A549 (cell line): ENCODE measurements around the gene MED22. TPM values are rescaled to one million over a fixed set of nuclear protein-coding genes. Genes with fewer than 3 reads are reported as not detected.
A peak's percentile ranks its signal among the peaks of the same experiment; 100 is the strongest.

Source experiments
- ATAC-seq, 2 experiments: fragments of 200-7000 bp in 1 of 2; fragments of >200 bp in 1 of 2; cut with Nextera tagmentation in 1 of 2; cut with Tn5 transposase in 1 of 2; 3 replicates each; pipeline versions ENCODE4 v1.8.0 to v1.9.1; 2018 to 2020; ENCODE audit warnings: mild to moderate bottlenecking in 1 of 2, moderate library complexity in 1 of 2
- CTCF ChIA-PET: fragments of 300-600 bp; sonication (Branson Sonifier 250); formaldehyde crosslinking; extraction: SDS; loops from one replicate; lab custom pipeline; 2021; ENCODE audit warnings: antibody characterized with exemption, inconsistent platforms; lab: Yijun Ruan, JAX
- POLR2A ChIA-PET: fragments of 350-600 bp; formaldehyde crosslinking; extraction: SDS; loops from one replicate; lab custom pipeline; 2021; ENCODE audit warnings: antibody characterized with exemption, inconsistent platforms; lab: Yijun Ruan, JAX
- DNase-seq, 2 experiments: peaks; one replicate each; pipeline versions ENCODE4 v3.0.0 to v3.0.0-alpha.2; 2011 to 2016; ENCODE audit warnings: low read depth in 1 of 2, low spot score in 1 of 2
- FAIRE-seq: peaks from 2 replicates; lab custom pipeline; 2011; peaks lifted over from hg19 to GRCh38; lab: Jason Lieb, UNC
- H3K27ac ChIP-seq, 2 experiments: fragments of >200 bp; sonication (Bioruptor Twin); formaldehyde crosslinking; 3 replicates each; pipeline ENCODE4 v1.5.1; 2016 to 2017
- H3K4me1 ChIP-seq: fragments of >200 bp; sonication (Bioruptor Twin); formaldehyde crosslinking; 3 replicates; pipeline ENCODE4 v1.6.1; 2016
- H3K4me2 ChIP-seq: fragments of >200 bp; sonication (Bioruptor Twin); formaldehyde crosslinking; 3 replicates; pipeline ENCODE4 v1.6.1; 2016
- H3K4me3 ChIP-seq: fragments of >200 bp; sonication (Bioruptor Twin); formaldehyde crosslinking; 3 replicates; pipeline ENCODE4 v1.5.1; 2016
- H3K9me3 ChIP-seq: fragments of >200 bp; sonication (Bioruptor Twin); formaldehyde crosslinking; 3 replicates; pipeline ENCODE4 v1.6.1; 2016
- CBX8 ChIP-seq: fragments of 200-600 bp; sonication (generic); IDR thresholded peaks from 2 replicates; pipeline ENCODE4 v1.6.1; 2016
- CHD2 ChIP-seq: fragments of 150-350 bp; IDR thresholded peaks from 2 replicates; pipeline ENCODE4 v1.6.1; 2014; ENCODE audit warnings: low read length; ENCODE audit not compliant: partially characterized antibody
- CHD4 ChIP-seq: fragments of 200-600 bp; sonication (generic); IDR thresholded peaks from 2 replicates; pipeline ENCODE4 v1.6.1; 2016; ENCODE audit warnings: antibody characterized with exemption, mild to moderate bottlenecking, borderline replicate concordance
- CTCF ChIP-seq: fragments of >200 bp; sonication (Bioruptor Twin); formaldehyde crosslinking; IDR thresholded peaks from 3 replicates; pipeline ENCODE4 v1.5.1; 2016
- EP300 ChIP-seq, 2 experiments: fragments of >200 bp; sonication (Bioruptor Twin); formaldehyde crosslinking; IDR thresholded peaks; 2 replicates in 1 of 2; 3 replicates in 1 of 2; pipeline ENCODE4 v1.6.1; 2016 to 2017
- ESRRA ChIP-seq: fragments of 150-350 bp; IDR thresholded peaks from 2 replicates; pipeline ENCODE4 v1.6.1; 2014; ENCODE audit warnings: mild to moderate bottlenecking, low read length, borderline replicate concordance
- FOXS1 ChIP-seq: fragments of 250-450 bp; sonication (Bioruptor Pico); IDR thresholded peaks from 2 replicates; pipeline ENCODE4 v1.5.0; 2020; ENCODE audit warnings: mild to moderate bottlenecking, moderate library complexity
- HDAC2 ChIP-seq: fragments of 200-600 bp; sonication (generic); IDR thresholded peaks from 2 replicates; pipeline ENCODE4 v1.6.1; 2016
- HEYL ChIP-seq: fragments of 250-450 bp; sonication (Bioruptor Pico); IDR thresholded peaks from 2 replicates; pipeline ENCODE4 v1.8.0; 2021; ENCODE audit warnings: mild to moderate bottlenecking, moderate library complexity
- HOXB5 ChIP-seq: fragments of 250-450 bp; sonication (Bioruptor Pico); IDR thresholded peaks from 2 replicates; pipeline ENCODE4 v1.5.0; 2020; ENCODE audit warnings: mild to moderate bottlenecking, moderate library complexity
- JUNB ChIP-seq: fragments of >200 bp; sonication (Bioruptor Twin); formaldehyde crosslinking; IDR thresholded peaks from 2 replicates; pipeline ENCODE4 v1.6.1; 2016
- MAZ ChIP-seq: fragments of 150-350 bp; IDR thresholded peaks from 2 replicates; pipeline ENCODE4 v1.6.1; 2014; ENCODE audit warnings: antibody characterized with exemption, low read depth, low read length, borderline replicate concordance
- NFE2L2 ChIP-seq: fragments of 150-350 bp; conservative IDR thresholded peaks from 2 replicates; pipeline ENCODE4 v1.6.1; 2014; ENCODE audit warnings: low read length
- NR3C1 ChIP-seq: fragments of >200 bp; sonication (Bioruptor Twin); formaldehyde crosslinking; IDR thresholded peaks from 3 replicates; pipeline ENCODE4 v1.6.1; 2017
- RAD21 ChIP-seq, 2 experiments: fragments of >200 bp in 1 of 2; sonication (Bioruptor Twin) in 1 of 2; formaldehyde crosslinking in 1 of 2; IDR thresholded peaks in 1 of 2; conservative IDR thresholded peaks in 1 of 2; 2 replicates in 1 of 2; 3 replicates in 1 of 2; pipeline ENCODE4 v1.6.1; 2012 to 2018; ENCODE audit warnings: inconsistent platforms in 1 of 2
- RCOR1 ChIP-seq: fragments of 150-350 bp; IDR thresholded peaks from 2 replicates; pipeline ENCODE4 v1.6.1; 2014; ENCODE audit warnings: antibody characterized with exemption, low read length, low read depth
- SREBF2 ChIP-seq: fragments of 450-650 bp; IDR thresholded peaks from 2 replicates; pipeline ENCODE4 v1.6.1; 2014; ENCODE audit warnings: mild to moderate bottlenecking, moderate library complexity
- ZNF302 ChIP-seq: fragments of 250-450 bp; sonication (Bioruptor Pico); IDR thresholded peaks from 2 replicates; pipeline ENCODE4 v1.9.0; 2021; ENCODE audit warnings: inconsistent platforms, mild to moderate bottlenecking, moderate library complexity
- WGBS: methylation state at CpG from one replicate; pipeline ENCODE4 v1.1.6; 2017; ENCODE audit errors: missing lambda C conversion rate; 5-methylcytosine and 5-hydroxymethylcytosine counted together
- polyA plus RNA-seq, 4 experiments: library from polyadenylated mRNA; depleted of rRNA in 3 of 4; stranded (reverse); fragments of >200 nt; fragmentation: RNase III in 1 of 4; extraction: RNeasy Plus Mini Kit Qiagen cat#74134 plus additional on column Dnase treatment in 1 of 4; gene quantifications; 2 replicates in 3 of 4; 3 replicates in 1 of 4; pipeline ENCODE4 v1.2.3, GENCODE V29; 2011 to 2017
- TF ChIP-seq, protein P1 (sequence below): fragments of 150-350 bp; IDR thresholded peaks from 2 replicates; pipeline ENCODE4 v1.6.1; 2014; ENCODE audit warnings: low read depth, mild to moderate bottlenecking, low read length
- TF ChIP-seq, protein P2 (sequence below): fragments of 250-450 bp; sonication (Bioruptor Pico); IDR thresholded peaks from 2 replicates; pipeline ENCODE4 v1.5.0; 2020; ENCODE audit warnings: low read depth, mild to moderate bottlenecking, moderate library complexity
- TF ChIP-seq, protein P3 (sequence below): fragments of 450-650 bp; IDR thresholded peaks from 2 replicates; pipeline ENCODE4 v1.6.1; 2014; ENCODE audit warnings: antibody characterized with exemption

The MED22 gene
- polyA plus RNA-seq, 2 of the 4 experiments (the other 2 are of a cell fraction) = 15.7 to 22.0 TPM

GRCh38 chr9:133397370-133397769 is 49.4 kb upstream of the MED22 start:
- 74% methylated on average over 6 of the region's 6 CpGs for WGBS
- ATAC-seq (peak; percentile 4 to 6; a peak in 3 of 6 replicates), FAIRE-seq (no peak), DNase-seq (no peak)
- CTCF ChIA-PET = interaction anchor here (1.0 to 4.4 kb wide), 8 partner anchors 8 to 92 kb away, joined by 3 to 21 read pairs (median 4); no protein-coding TSS in a partner anchor
- Histone ChIP-seq H3K4me1 (no peaks in the 10 kb centered on the region), H3K4me2 (no peak overlapping the region), H3K9me3 (no peaks in the 10 kb centered on the region), H3K4me3 (no peak overlapping the region), H3K27ac (no peak overlapping the region)
- POLR2A ChIA-PET = no interaction called here
- TF ChIP-seq FOXS1 (CRISPR knock-in tag) = no peak
- no peak for TF ChIP-seq HEYL (CRISPR knock-in tag)
- TF ChIP-seq SREBF2 = no peak
- no peak for TF ChIP-seq NR3C1
- TF ChIP-seq CHD2 = no peak
- no peak for TF ChIP-seq ESRRA
- no peak for TF ChIP-seq NFE2L2
- no peak for TF ChIP-seq CHD4
- no peak for TF ChIP-seq EP300 (IDR thresholded peaks at IDR 0.05)
- TF ChIP-seq CBX8 = no peak
- TF ChIP-seq ZNF302 (CRISPR knock-in tag) = no peak
- TF ChIP-seq, protein P1, sequence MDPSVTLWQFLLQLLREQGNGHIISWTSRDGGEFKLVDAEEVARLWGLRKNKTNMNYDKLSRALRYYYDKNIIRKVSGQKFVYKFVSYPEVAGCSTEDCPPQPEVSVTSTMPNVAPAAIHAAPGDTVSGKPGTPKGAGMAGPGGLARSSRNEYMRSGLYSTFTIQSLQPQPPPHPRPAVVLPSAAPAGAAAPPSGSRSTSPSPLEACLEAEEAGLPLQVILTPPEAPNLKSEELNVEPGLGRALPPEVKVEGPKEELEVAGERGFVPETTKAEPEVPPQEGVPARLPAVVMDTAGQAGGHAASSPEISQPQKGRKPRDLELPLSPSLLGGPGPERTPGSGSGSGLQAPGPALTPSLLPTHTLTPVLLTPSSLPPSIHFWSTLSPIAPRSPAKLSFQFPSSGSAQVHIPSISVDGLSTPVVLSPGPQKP = no peak
- TF ChIP-seq, protein P2, sequence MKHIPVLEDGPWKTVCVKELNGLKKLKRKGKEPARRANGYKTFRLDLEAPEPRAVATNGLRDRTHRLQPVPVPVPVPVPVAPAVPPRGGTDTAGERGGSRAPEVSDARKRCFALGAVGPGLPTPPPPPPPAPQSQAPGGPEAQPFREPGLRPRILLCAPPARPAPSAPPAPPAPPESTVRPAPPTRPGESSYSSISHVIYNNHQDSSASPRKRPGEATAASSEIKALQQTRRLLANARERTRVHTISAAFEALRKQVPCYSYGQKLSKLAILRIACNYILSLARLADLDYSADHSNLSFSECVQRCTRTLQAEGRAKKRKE (CRISPR knock-in tag) = no peak
- no peak for TF ChIP-seq JUNB
- TF ChIP-seq, protein P3, sequence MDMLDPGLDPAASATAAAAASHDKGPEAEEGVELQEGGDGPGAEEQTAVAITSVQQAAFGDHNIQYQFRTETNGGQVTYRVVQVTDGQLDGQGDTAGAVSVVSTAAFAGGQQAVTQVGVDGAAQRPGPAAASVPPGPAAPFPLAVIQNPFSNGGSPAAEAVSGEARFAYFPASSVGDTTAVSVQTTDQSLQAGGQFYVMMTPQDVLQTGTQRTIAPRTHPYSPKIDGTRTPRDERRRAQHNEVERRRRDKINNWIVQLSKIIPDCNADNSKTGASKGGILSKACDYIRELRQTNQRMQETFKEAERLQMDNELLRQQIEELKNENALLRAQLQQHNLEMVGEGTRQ = no peak
- no peak for TF ChIP-seq RCOR1
- TF ChIP-seq MAZ = no peak

- H3K9me3 ChIP-seq = no peaks in the 10 kb centered on the region
- H3K27ac ChIP-seq = no peak overlapping the region
- TF ChIP-seq HOXB5 (no peak), RAD21 (conservative IDR thresholded peaks at IDR 0.05 in 1 of 2, IDR thresholded peaks at IDR 0.05 in 1 of 2) (peak in 1 of 2 experiments; percentile 34; a peak in 1 of 5 replicates), CTCF (peak; percentile 23; the same call in 1 of the 3 replicates), HDAC2 (no peak), MAZ (no peak)
- FAIRE-seq = no peak
- ChIA-PET CTCF (interaction anchor here (1.0 to 4.4 kb wide), 11 partner anchors 9 to 93 kb away, joined by 3 to 21 read pairs (median 3); no protein-coding TSS in a partner anchor), POLR2A (no interaction called here)
- H3K4me1 ChIP-seq = no peaks in the 10 kb centered on the region
- ATAC-seq = peak; percentile 74 to 83
- 25% methylated on average over 12 of the region's 14 CpGs for WGBS
- peak; percentile 27 to 61 for DNase-seq
- H3K4me2 ChIP-seq = no peak overlapping the region
- H3K4me3 ChIP-seq = no peak overlapping the region
Measured at GRCh38 chr9:133396952-133397351, 49.0 kb upstream of the MED22 start.
